GM12891 (cell line): ENCODE measurements around the gene IFIT1.

Experiments
- POLR2A ChIP-seq: IDR thresholded peaks from 2 replicates; pipeline ENCODE4 v1.6.1; 2011; ENCODE audit warnings: low read depth, low read length, control low read depth
- POLR2AphosphoS5 ChIP-seq: IDR thresholded peaks from 2 replicates; pipeline ENCODE4 v1.6.1; 2011; ENCODE audit warnings: low read depth, low read length, control low read depth
- TAF1 ChIP-seq: IDR thresholded peaks from 2 replicates; pipeline ENCODE4 v1.6.1; 2011; ENCODE audit warnings: low read depth, low read length, control low read depth

- TF ChIP-seq TAF1 (no peak), POLR2A (no peak), POLR2AphosphoS5 (no peak)
Observed at GRCh38 chr10:89427629-89428028, 35.2 kb downstream of the IFIT1 start.
